Measurements from ENCODE around the gene OLFM4.

- TF ChIP-seq JUND (IDR thresholded peaks at IDR 0.05), result no peak
- TF ChIP-seq EZH2phosphoT487 (IDR thresholded peaks at IDR 0.05; ENCODE audit: borderline replicate concordance), result no peak
- TF ChIP-seq, protein P1, sequence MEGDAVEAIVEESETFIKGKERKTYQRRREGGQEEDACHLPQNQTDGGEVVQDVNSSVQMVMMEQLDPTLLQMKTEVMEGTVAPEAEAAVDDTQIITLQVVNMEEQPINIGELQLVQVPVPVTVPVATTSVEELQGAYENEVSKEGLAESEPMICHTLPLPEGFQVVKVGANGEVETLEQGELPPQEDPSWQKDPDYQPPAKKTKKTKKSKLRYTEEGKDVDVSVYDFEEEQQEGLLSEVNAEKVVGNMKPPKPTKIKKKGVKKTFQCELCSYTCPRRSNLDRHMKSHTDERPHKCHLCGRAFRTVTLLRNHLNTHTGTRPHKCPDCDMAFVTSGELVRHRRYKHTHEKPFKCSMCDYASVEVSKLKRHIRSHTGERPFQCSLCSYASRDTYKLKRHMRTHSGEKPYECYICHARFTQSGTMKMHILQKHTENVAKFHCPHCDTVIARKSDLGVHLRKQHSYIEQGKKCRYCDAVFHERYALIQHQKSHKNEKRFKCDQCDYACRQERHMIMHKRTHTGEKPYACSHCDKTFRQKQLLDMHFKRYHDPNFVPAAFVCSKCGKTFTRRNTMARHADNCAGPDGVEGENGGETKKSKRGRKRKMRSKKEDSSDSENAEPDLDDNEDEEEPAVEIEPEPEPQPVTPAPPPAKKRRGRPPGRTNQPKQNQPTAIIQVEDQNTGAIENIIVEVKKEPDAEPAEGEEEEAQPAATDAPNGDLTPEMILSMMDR (IDR thresholded peaks at IDR 0.05 in 2 of 3, conservative IDR thresholded peaks at IDR 0.05 in 1 of 3; ENCODE audit: borderline replicate concordance in 1 of 3, insufficient read depth in 1 of 3, low read depth in 2 of 3, low read length in 2 of 3), result no peak
- no peak for TF ChIP-seq YY1 (IDR thresholded peaks at IDR 0.05; ENCODE audit: extremely low read depth, insufficient replicate concordance, low read depth, low read length)
- no peak for TF ChIP-seq EZH2 (IDR thresholded peaks at IDR 0.05)
- no peak for TF ChIP-seq POLR2AphosphoS5 (IDR thresholded peaks at IDR 0.05; ENCODE audit: low read depth, low read length)
- TF ChIP-seq POLR2A (IDR thresholded peaks at IDR 0.05; ENCODE audit: borderline replicate concordance, extremely low read depth, insufficient read depth, insufficient read length), result no peak
- TF ChIP-seq, protein P2, sequence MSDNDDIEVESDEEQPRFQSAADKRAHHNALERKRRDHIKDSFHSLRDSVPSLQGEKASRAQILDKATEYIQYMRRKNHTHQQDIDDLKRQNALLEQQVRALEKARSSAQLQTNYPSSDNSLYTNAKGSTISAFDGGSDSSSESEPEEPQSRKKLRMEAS (IDR thresholded peaks at IDR 0.05), result no peak
Observed at GRCh38 chr13:52991344-52992020, 37.1 kb upstream of the OLFM4 start.

All from HCT116 (cell line).